HG03095 (cell line): ENCODE results near the gene ARHGEF33.

Source experiments
- ATAC-seq: cut with Tn5 transposase; IDR thresholded peaks from one replicate; pipeline ENCODE4 v1.9.1; 2021; ENCODE audit warnings: moderate library complexity; ENCODE audit not compliant: unreplicated experiment

The ARHGEF33 gene

DNA sequence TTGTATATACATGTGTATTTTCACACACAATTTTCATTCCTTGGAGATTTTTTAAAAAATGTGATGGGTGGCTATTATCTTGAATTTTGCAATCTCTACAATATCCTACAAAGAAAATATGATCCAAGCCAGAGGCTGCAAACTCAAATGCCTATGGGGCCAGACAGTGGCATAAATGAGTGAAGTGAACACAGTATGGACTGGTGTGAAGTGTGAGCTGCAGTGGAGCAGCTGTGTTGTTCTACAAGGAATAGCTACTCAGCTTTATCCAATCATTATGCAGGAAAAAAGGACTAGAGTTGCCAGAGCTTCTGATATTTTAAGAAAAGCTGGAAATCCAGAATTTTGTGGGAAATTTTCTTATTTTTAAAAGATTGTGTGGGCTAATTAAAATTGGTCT, 62.1 kb downstream of the ARHGEF33 start:
- no peak for ATAC-seq

DNA sequence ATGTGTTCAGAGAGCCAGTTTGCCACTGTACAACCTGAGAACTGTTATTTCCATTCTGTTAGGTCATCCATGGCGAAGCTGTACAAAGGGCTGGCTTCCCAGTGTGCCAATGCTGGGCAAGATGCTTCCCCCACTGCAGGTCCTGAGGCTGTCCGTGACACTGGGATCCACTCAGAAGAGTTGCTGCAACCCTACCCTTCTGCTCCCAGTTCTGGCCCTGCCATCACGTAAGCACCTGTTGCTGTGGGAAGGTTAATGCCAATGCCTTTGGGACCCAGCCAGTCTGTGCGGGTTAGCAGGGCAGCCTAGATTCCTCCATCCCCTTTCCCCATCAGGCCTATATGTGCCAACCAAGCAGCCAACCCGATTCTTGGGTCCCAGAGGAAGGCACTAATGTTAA, 68.3 kb downstream of the ARHGEF33 start:
- ATAC-seq = no peak

DNA sequence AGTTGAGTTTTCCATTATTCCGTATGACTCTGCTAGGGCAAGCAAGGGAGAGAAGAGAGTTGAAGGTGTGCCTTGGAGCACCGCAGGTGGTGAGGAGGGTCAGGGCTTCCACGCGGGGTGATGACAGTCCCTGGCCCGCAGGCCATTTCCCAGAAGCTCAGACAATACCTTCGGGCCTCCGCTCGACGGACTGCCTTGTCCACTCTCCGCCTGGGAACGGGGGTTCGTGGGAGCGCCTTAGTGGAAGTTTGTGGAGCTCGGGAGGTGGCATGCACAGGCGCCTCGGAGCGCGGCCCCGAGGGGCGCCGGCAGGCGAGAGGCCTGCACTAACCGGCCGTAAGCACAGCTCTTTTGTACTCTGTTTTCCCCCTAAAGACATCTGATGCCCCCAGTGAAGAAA, 69.8 kb downstream of the ARHGEF33 start:
- ATAC-seq = no peak

DNA sequence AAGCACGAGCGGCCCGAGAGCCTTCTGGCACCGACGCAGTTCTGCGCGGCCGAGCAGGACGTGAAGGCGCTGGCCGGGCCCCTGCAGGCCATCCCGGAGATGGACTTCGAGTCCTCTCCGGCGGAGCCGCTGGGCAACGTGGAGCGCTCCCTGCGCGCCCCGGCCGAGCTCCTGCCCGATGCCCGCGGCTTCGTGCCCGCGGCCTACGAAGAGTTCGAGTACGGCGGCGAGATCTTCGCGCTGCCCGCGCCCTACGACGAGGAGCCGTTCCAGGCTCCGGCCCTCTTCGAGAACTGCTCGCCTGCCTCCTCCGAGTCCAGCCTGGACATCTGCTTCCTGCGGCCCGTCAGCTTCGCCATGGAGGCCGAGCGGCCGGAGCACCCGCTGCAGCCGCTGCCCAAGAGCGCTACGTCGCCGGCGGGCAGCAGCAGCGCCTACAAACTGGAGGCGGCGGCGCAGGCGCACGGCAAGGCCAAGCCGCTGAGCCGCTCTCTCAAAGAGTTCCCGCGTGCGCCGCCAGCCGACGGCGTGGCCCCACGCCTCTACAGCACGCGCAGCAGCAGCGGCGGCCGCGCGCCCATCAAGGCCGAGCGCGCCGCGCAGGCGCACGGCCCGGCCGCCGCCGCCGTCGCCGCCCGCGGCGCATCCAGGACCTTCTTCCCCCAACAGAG, 70.4 kb downstream of the ARHGEF33 start:
- no peak for ATAC-seq

DNA sequence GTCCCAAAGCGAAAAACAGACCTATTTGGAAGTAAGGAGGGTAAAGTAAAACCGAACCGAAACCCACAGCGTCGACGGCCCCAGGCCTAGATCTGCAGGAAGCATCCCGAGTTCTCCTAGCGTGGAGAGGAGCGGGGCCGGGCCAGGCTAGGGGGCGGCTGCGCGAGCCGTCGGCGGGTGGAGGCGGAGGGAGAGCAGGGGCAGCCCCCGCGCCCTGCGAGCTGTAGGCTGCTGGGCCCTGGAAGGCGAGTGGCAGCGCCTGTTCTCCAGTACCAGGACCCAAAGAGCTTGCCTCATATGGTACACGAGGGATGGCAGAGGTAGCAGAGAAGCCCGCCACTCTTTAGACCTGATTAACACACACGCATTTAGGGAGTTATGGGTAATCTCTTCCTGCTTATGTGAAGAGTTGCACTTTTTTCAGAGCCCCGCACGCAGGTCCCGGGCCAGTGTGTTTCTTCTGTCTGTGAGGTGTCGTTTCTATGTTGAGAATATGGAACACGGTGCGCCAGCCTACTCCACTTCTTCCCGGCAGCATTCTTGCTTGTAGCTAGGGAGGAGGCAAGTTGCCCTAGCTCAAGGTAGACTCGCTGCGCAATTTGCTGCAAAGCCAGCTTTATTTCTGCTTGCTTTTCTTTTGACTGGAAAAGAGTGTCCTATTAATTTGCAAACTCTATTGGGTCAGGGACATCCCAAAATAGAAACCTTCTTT, 71.1 kb downstream of the ARHGEF33 start:
- ATAC-seq = no peak

DNA sequence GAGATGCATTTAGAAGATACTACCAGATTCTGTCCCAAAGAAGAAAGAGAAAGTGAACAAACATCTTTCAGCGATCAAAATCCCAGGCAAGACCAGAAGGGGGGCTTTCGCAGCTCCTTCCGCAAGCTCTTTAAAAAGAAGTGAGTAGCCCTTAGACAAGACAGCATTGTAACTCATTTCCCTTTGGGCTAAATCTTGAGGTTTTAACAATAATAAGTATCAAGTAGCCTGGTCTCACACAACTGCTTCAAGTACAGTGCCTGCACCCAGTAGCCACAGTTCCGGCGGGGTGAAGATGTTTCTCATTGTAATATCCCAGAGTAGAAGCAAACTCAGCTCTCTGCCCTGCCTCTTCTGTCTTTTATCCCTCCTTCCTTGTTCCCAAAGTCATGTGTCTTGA, 76.3 kb downstream of the ARHGEF33 start:
- no peak for ATAC-seq

DNA sequence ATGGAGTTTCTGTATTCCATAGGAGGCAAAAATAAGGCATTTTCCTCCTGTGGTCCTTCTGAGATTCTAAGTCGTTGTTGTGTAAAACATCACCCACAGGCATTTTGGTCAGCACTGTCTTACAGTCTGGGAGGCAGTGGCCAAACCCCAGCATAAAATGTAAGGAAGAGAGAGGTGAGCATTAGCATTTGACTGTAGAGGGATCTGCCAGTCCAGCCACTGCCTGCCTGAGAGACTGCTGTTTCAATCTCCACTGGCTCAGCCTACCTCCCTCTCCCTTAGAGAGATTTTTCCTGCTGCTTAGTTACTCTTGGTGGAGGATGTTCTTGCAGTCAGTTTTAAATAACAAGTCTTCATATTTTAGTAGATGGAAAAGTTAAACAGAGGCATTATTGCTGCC, 77.0 kb downstream of the ARHGEF33 start:
- ATAC-seq = no peak

DNA sequence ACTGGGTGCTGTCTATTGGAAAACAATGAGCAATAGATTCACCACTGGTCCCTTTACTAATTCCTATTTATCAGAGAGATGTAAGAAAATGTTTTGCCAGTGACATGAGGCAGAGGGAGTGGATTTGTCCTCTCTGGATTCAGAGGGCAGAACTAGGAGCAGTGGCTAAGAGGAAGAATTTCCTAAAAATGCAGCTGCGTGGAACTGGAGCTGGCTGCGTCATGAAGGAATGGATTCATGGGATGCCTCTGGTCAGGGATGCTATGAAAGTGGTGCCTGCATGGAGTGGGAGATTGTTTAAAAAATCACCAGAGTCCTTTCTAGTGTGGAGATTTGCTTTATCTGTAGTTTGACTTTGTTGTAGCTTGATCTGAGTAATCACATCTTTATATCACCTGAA, 78.3 kb downstream of the ARHGEF33 start:
- no peak for ATAC-seq

DNA sequence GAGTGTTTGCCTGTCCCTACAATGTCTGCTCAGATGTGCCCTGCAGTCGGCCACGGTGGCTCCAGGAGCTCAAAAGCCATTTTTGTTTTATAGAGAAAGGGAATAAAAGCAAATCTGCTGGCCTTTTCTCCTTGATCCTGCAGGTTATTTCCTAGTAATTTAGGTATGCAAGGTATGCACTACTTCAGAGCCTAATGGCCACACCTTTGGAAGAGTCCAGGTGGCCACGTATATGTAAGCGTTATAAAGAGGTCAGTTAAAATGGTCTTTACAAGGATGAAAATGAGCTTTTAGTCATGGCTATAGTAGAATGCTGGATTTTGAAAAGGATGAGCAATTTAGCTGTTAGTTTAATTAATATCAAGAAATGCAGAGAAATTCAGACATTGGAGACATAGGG, 81.7 kb downstream of the ARHGEF33 start:
- no peak for ATAC-seq

DNA sequence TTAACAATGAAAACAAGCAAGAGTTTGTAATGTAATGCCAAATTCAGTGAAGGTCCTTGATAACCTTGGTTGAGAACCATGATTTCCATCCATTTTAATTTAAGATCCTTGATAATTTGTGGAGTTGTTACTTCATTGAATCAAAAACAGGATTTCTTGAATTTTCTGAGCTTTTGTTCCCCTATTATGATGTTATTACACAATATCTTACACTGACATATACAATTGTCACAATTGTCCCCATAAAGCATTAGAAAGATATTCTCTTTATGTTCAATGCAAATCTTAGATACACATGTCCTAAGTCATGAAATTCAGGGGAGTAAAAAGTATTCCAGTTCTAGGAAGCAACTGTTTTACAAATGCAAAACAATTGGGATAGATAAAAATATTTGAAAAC, 83.6 kb downstream of the ARHGEF33 start:
- no peak for ATAC-seq

DNA sequence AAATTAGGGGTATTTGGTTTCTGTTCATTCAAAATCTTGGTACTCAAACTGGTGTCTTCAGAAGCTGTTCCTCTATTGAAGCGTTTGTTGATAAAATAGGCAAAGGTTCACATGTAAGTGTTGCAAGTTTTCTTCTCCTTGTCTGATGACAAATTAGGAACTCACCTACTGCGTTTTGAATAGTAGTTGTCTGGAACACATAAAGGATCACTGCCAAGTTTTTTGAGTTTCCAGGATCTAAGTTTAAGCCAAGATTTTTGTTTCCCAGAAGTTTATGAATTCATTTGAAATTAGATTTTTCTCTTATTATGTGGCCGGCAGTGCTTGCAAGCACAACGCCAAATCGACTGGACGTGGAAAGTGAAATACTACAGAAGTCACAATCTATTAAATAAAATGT, 85.4 kb downstream of the ARHGEF33 start:
- no peak for ATAC-seq

DNA sequence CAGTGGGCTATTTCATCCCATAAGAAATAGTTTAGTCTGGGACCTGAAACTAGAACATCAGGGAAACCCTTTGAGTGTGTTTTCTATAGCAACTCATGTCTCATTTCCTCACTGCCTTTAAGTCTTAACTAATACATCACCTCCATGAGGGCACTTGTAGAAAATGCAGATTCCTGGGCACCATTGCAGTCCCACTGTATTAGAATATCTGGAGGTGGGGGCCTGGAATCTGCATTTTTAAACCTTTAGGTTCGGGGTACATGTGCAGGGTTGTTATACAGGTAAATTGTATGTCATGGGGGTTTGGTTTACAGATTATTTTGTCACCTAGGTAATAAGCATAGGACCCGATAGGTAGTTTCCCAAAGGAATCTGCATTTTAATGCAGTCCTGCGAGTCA, 87.4 kb downstream of the ARHGEF33 start:
- ATAC-seq = no peak

DNA sequence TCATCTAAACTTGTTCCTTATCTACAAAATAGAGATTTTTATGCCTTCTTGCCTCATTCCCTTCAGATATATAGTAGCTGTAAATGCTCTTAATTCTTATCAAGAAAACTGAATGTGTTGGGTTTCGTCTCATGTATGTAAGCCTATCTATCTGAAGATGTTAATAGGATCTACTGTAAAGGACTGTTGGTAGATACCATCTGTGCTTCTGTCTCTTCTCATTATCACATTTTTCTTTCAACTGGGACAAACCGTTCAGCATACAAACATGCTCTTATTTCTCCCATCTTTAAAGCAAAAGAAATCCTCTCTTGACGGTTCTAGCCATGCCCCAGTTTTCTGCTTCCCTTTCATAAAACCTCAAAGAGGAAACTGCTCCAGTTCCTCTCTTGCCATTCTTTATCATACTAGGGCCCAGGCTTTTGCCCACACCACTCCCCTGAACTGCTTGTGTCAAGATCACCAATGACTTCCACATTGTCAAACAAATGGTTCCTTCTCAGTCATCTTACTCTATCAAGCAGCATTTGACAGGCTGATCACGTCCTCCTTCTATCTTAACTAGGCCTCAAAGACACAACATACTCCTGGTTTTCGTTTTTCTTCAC, 88.7 kb downstream of the ARHGEF33 start:
- no peak for ATAC-seq

DNA sequence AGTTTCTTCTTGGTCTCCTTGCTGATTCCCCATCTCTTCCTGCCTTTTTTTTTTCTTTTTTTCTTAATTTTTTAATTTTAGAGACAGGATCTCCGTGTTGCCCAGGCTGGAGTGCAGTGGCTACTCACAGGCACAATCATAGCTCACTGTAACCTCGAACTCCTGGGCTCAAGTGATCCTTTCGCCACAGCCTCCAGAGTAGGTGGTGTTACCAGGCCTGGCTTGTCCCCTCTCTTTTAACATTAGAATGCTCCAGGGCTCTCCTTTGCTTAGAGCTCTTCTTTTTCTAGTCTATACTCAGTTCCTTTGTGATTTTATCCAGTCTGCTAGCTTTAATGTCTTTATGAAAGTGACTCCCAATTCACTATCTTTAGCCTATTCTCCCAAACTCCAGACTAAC, 89.2 kb downstream of the ARHGEF33 start:
- ATAC-seq = no peak

DNA sequence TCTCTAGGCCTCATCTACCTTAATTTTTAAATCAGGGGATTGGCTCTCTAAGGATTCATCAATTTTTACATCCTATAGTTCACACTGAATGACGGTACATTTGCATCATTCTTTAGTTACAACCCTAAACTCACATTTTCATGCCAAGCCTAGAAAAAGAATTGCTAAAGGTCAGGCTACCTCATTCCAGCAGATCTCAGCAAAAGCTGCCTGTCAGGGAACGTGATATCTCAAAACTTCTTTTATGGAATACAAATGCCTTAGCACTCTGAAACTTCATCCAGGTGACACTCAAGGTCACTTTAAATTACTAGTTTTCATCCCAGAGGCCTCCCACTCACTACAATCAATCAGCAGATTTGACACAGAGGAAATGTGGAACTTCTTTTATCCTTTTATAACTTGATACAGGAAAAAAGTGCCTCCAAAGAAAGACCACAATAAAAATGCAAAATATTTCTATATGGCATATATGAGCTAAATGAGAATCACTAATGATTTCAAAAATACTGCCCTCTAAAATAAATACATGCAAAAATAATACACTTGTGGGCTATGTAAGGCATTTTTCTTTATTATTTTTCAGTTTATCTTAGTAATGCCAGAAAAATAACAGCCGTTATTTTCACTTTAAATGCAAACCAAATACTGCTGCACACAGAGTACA, 91.5 kb downstream of the ARHGEF33 start:
- ATAC-seq = no peak

DNA sequence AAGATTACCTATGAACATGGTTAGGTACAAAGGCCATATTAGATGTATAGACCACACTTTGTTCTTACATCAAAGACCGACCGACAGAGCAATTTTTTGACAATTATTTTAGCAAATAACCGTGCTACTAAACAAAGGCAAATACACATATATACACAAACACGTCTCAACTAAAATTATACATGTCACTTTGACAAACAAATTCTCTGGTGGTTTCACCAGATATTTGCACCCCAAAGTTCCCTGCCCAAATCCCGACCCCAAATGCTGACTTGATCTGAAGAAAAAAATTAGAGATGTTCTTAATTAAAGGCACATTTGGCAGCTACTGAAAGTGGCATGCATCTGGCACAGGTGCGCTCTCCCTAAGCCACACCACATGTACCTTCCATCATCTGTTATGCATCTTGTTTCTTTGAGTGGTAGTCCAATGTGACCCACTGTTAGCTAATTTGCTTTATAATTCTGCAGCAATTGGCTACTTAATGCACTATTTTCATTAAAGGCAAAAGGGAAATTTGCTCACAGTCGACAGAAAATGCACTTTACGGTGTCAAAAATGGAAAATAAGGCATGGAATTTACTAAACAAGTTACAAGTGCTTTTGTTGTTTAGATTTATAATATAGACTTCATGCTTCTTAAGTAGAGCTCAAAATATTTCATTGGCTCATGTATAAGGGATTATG, 92.1 kb downstream of the ARHGEF33 start:
- ATAC-seq = no peak

DNA sequence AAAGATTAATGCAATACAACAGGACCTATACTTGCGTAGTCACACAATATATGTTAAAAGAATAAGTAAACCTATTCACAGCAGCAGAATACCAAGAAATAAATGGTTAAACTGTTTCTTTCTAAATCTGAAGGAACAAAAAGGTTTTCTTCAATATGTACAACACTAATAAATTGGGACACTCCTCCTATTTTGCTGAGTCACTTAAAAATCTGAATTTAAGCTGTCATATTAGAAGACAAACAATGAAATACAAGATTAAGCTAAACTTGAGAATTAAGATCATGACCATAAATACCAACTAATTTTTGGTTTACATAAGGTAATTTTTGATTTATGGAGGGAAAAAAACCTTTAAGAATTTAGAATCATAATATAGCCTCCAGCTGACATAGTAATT, 92.8 kb downstream of the ARHGEF33 start:
- no peak for ATAC-seq

DNA sequence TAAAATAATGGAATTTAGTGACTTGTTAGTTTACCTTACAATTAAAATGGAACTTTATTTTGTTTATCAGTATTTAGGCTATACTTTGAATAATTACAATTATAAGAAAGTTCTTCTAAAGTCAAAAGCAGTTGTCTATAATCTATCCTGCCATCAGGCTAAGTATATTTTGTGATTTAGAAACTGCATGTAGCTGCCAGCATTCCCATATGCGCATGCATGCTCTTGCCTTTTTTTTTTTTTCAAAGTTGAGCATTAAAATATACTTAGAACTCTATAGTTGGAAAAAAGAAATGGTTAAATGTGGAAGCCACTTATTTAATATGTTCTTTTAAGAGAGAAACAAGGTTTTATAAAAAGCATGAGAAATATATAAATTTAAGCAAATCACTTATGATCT, 99.0 kb downstream of the ARHGEF33 start:
- ATAC-seq = no peak

DNA sequence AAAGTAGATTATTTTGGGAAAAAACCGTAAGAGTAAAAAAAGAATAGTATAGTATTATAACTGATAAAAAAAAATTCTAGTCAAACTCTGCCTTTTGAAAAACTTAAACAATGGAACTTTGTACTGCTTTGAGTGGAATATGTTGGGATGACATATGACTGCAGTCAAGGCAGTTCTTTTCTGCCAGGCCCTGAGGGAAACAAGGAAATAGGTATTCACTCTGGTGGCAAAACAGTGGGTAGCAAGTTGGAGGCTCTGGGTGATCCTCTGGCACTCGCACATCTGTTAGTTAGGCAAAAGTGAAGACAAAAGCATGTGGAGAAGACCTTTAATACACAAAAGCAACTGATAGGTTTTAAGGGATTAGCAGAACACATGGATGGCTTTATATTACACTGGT, 102.2 kb downstream of the ARHGEF33 start:
- ATAC-seq = no peak

DNA sequence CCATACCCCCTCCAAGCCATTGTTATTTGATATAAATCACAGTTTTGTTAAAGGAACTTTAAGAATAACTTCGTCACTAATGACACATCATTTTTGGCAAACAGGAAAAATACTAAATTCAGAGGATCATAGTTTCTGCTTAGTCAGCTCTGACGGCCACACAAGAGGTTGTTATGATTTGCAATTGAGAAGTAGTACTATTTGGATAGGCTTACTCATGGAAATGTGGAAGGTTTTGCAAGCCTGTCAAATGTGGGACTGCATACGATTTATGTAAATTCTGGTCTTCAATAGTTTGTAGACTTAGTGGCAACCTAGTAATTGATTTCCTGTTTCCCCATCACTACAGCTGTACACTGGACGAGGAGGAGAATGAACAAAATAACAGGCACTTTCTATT, 108.1 kb downstream of the ARHGEF33 start:
- no peak for ATAC-seq

DNA sequence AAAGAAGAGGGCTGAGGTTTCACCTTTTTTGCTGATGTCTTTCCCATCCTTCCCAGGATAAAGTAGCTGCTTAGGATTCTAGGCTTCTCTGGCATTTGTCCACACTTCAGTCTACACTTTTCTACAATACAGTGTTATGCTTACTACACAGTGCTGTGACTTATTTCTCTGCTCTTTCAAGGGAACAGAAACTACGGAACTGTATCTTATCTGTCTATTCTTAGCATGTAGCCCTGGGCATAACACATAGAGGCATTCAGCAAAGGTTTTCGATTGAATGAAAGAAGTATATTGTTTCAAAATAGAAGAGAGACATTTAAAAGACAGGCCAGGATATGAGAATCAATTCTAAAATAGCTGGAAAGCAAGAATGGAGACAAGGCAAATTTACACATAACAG, 110.9 kb downstream of the ARHGEF33 start:
- ATAC-seq = no peak
